K562 (cell line): ENCODE results near the gene CLVS2. TPM values are rescaled to one million over a fixed set of nuclear protein-coding genes. Genes with fewer than 3 reads are reported as not detected.

Source experiments
- ATAC-seq: fragments of 200-7000 bp; cut with Tn5 transposase; 3 replicates; pipeline ENCODE4 v1.9.1; 2020; ENCODE audit warnings: moderate library complexity
- BruUV-seq: library from RNA; stranded (reverse); fragments of 400-500 nt; replicated peaks from 2 replicates; lab custom pipeline; 2021; lab: Mats Ljungman, UMichigan
- CTCF ChIA-PET: fragments of 300-600 bp; formaldehyde crosslinking; extraction: SDS; loops from one replicate; lab custom pipeline; 2021; ENCODE audit warnings: low intra/inter-chr PET ratio; lab: Yijun Ruan, JAX
- POLR2A ChIA-PET: fragments of 300-600, 350-650 bp; sonication (Branson Sonifier 250); formaldehyde crosslinking; extraction: SDS; loops from one replicate; lab custom pipeline; 2021; ENCODE audit warnings: antibody characterized with exemption, inconsistent platforms; lab: Yijun Ruan, JAX
- DNase-seq, 4 experiments: peaks; one replicate each; pipeline versions ENCODE4 v3.0.0 to v3.0.0-alpha.2; 2011 to 2018; ENCODE audit warnings: low spot score in 3 of 4, mixed read lengths in 3 of 4; ENCODE audit errors: extremely low read depth in 1 of 4
- FAIRE-seq: peaks from 2 replicates; lab custom pipeline; 2011; peaks lifted over from hg19 to GRCh38; lab: Jason Lieb, UNC
- H2AFZ ChIP-seq: 2 replicates; pipeline ENCODE4 v1.6.0; 2011; ENCODE audit warnings: low read depth, low read length, control low read depth, inconsistent platforms
- H3K27ac ChIP-seq: fragments of 200-600 bp; 3 replicates; pipeline ENCODE4 v1.8.0; 2011; ENCODE audit warnings: low read depth, mild to moderate bottlenecking, control low read depth, inconsistent platforms, low read length, moderate library complexity, mixed read lengths; ENCODE audit errors: extremely low read depth
- H3K27me3 ChIP-seq, 2 experiments: fragments of 300-600 bp in 1 of 2; 2 replicates in 1 of 2; 3 replicates in 1 of 2; pipeline versions ENCODE4 v1.6.0 to v1.8.0; 2011; ENCODE audit warnings: inconsistent platforms in 2 of 2, low read length in 2 of 2, mild to moderate bottlenecking in 1 of 2, mixed read lengths in 1 of 2, moderate library complexity in 1 of 2; ENCODE audit not compliant: control insufficient read depth in 2 of 2, insufficient read depth in 2 of 2
- H3K36me3 ChIP-seq: fragments of 300-600 bp; 3 replicates; pipeline ENCODE4 v1.8.0; 2011; ENCODE audit warnings: mild to moderate bottlenecking, low read length, inconsistent platforms; ENCODE audit not compliant: control insufficient read depth, insufficient read depth
- H3K4me1 ChIP-seq, 2 experiments: fragments of 200-600 bp in 1 of 2; replicated peaks in 1 of 2; 2 replicates in 1 of 2; 3 replicates in 1 of 2; pipeline versions ENCODE4 v1.5.1 to v1.8.0; 2011; ENCODE audit warnings: inconsistent platforms in 2 of 2, low read length in 2 of 2, mild to moderate bottlenecking in 1 of 2, mixed read lengths in 1 of 2, moderate library complexity in 1 of 2; ENCODE audit not compliant: control insufficient read depth in 2 of 2, insufficient read depth in 2 of 2
- H3K4me2 ChIP-seq: 2 replicates; pipeline ENCODE4 v1.6.1; 2011; ENCODE audit warnings: low read length, control low read depth, inconsistent platforms, mixed read lengths; ENCODE audit not compliant: insufficient read depth
- H3K4me3 ChIP-seq: fragments of 200-600 bp; sonication (generic), shearing (Covaris generic); 2 replicates; pipeline ENCODE4 v1.5.1; 2016; ENCODE audit warnings: control low read depth, inconsistent platforms
- H3K79me2 ChIP-seq: fragments of 200-600 bp; 3 replicates; pipeline ENCODE4 v1.8.0; 2011; ENCODE audit warnings: low read length, inconsistent platforms; ENCODE audit not compliant: control insufficient read depth, insufficient read depth
- H3K9ac ChIP-seq, 2 experiments: 2 replicates each; pipeline versions ENCODE4 v1.6.0 to v1.6.1; 2011; ENCODE audit warnings: low read depth in 2 of 2, low read length in 2 of 2, control low read depth in 1 of 2, inconsistent platforms in 1 of 2, mild to moderate bottlenecking in 1 of 2, mixed read lengths in 1 of 2; ENCODE audit not compliant: insufficient read depth in 1 of 2
- H3K9me1 ChIP-seq: one replicate; pipeline ENCODE4 v1.6.0; 2011; ENCODE audit warnings: inconsistent platforms, mild to moderate bottlenecking, low read length, moderate library complexity; ENCODE audit not compliant: control insufficient read depth, insufficient read depth
- H3K9me3 ChIP-seq: replicated peaks from 2 replicates; pipeline ENCODE4 v1.5.1; 2011; ENCODE audit warnings: low read depth, low read length, inconsistent platforms; ENCODE audit not compliant: control insufficient read depth, insufficient read depth
- H4K20me1 ChIP-seq: replicated peaks from 2 replicates; pipeline ENCODE4 v1.6.1; 2011; ENCODE audit warnings: low read length, inconsistent platforms, mixed read lengths; ENCODE audit not compliant: control insufficient read depth, insufficient read depth
- BRD4 ChIP-seq: fragments of 200-600 bp; sonication (generic); IDR thresholded peaks from 2 replicates; pipeline ENCODE4 v1.6.1; 2017; ENCODE audit warnings: inconsistent platforms
- CHD2 ChIP-seq: IDR thresholded peaks from 2 replicates; pipeline ENCODE4 v1.6.1; 2011; ENCODE audit warnings: low read depth, low read length
- MIER1 ChIP-seq: fragments of 450-650 bp; IDR thresholded peaks from 2 replicates; pipeline ENCODE4 v1.6.1; 2016; ENCODE audit warnings: antibody characterized with exemption, mild to moderate bottlenecking, low read depth
- NFIX ChIP-seq: fragments of 250-450 bp; sonication (Bioruptor Pico); IDR thresholded peaks from 2 replicates; pipeline ENCODE4 v1.4.0; 2020; ENCODE audit warnings: low read depth, mild to moderate bottlenecking, moderate library complexity
- SMARCC2 ChIP-seq: fragments of 450-650 bp; IDR thresholded peaks from 2 replicates; pipeline ENCODE4 v1.6.1; 2017; ENCODE audit warnings: antibody characterized with exemption, moderate library complexity, mild to moderate bottlenecking, low read depth
- SRF ChIP-seq, 2 experiments: fragments of 250-450, 450-650 bp in 1 of 2; sonication (Bioruptor Pico) in 1 of 2; sonication (generic) in 1 of 2; formaldehyde crosslinking; IDR thresholded peaks; 2 replicates each; pipeline versions ENCODE4 v1.5.0 to v1.5.1; 2020 to 2022; ENCODE audit warnings: mild to moderate bottlenecking in 1 of 2, missing genetic modification reagents in 1 of 2
- TAL1 ChIP-seq: fragments of 450-650 bp; IDR thresholded peaks from 2 replicates; pipeline ENCODE4 v1.6.1; 2016; ENCODE audit warnings: mild to moderate bottlenecking
- TCFL5 ChIP-seq: fragments of 250-450 bp; sonication (Bioruptor Pico); conservative IDR thresholded peaks from 2 replicates; pipeline ENCODE4 v1.6.1; 2021; ENCODE audit warnings: mild to moderate bottlenecking, moderate library complexity, matching md5 sums
- TGIF2 ChIP-seq: sonication (generic); formaldehyde crosslinking; IDR thresholded peaks from 2 replicates; pipeline ENCODE4 v1.8.1; 2022; ENCODE audit warnings: mild to moderate bottlenecking, missing genetic modification reagents, moderate library complexity
- WGBS: fragments of 100-300 bp; shearing (Covaris generic); methylation state at CpG from one replicate; pipeline ENCODE4 v1.1.6; 2016; ENCODE audit warnings: low coverage, mixed read lengths; ENCODE audit not compliant: insufficient coverage; ENCODE audit errors: missing lambda C conversion rate; 5-methylcytosine and 5-hydroxymethylcytosine counted together
- in situ Hi-C: fragments of 300-500 bp; cut with MboI; formaldehyde crosslinking; loops from 4 replicates; pipeline ENCODE4 v1.15.0; 2018; ENCODE audit warnings: inconsistent platforms, mixed read lengths
- intact Hi-C: fragments of 100-400 bp; cut with micrococcal nuclease; formaldehyde crosslinking; loops from 2 replicates; pipeline ENCODE4 v1.14.2; 2022
- polyA plus RNA-seq, 8 experiments: library from polyadenylated mRNA; depleted of rRNA in 4 of 8; stranded (reverse) in 5 of 8; unstranded in 3 of 8; fragments of >200 nt; fragmentation: Nextera tagmentation in 2 of 8; fragmentation: Illumina TruSeq in 1 of 8; extraction: Ambion mirVana in 2 of 8; extraction: Trizol in 1 of 8; gene quantifications; 2 replicates each; pipeline versions ENCODE4 v1.2.1 to v1.2.3, GENCODE V29; 2011 to 2014; ENCODE audit warnings: inconsistent platforms in 1 of 8, missing spikeins in 1 of 8
- total RNA-seq, 7 experiments: library from RNA; depleted of rRNA in 6 of 7; stranded (reverse); fragments of >200 nt in 6 of 7; fragmentation: Illumina TruSeq in 2 of 7; extraction: Trizol in 2 of 7; gene quantifications; 2 replicates each; pipeline versions ENCODE4 v1.2.1 to v1.2.3, GENCODE V29; 2011 to 2021; ENCODE audit warnings: low replicate concordance in 1 of 7
- TF ChIP-seq, protein P1 (sequence below): fragments of 200-800 bp; sonication (Bioruptor generic); IDR thresholded peaks from 2 replicates; pipeline ENCODE4 v1.6.1; 2017; ENCODE audit warnings: missing genetic modification characterization, missing compliant biosample characterization
- TF ChIP-seq, protein P2 (sequence below): fragments of 250-450 bp; sonication (Bioruptor Pico); IDR thresholded peaks from 2 replicates; pipeline ENCODE4 v1.5.1; 2021; ENCODE audit warnings: mild to moderate bottlenecking
- TF ChIP-seq, protein P3 (sequence below): fragments of 250-450 bp; sonication (Bioruptor Pico); IDR thresholded peaks from 2 replicates; pipeline ENCODE4 v1.4.0; 2020; ENCODE audit warnings: mild to moderate bottlenecking, moderate library complexity
- TF ChIP-seq, protein P4 (sequence below): sonication (generic); formaldehyde crosslinking; IDR thresholded peaks from 2 replicates; pipeline ENCODE4 v1.8.0; 2022; ENCODE audit warnings: missing genetic modification reagents, mild to moderate bottlenecking, moderate library complexity, borderline replicate concordance

The CLVS2 gene
- total and polyA plus RNA-seq, 9 of the 15 experiments (the other 6 are each of a cell fraction or from before 2014, with no cell fraction given), result 0.01 to 0.36 (median 0.03) TPM; not detected in 3

DNA sequence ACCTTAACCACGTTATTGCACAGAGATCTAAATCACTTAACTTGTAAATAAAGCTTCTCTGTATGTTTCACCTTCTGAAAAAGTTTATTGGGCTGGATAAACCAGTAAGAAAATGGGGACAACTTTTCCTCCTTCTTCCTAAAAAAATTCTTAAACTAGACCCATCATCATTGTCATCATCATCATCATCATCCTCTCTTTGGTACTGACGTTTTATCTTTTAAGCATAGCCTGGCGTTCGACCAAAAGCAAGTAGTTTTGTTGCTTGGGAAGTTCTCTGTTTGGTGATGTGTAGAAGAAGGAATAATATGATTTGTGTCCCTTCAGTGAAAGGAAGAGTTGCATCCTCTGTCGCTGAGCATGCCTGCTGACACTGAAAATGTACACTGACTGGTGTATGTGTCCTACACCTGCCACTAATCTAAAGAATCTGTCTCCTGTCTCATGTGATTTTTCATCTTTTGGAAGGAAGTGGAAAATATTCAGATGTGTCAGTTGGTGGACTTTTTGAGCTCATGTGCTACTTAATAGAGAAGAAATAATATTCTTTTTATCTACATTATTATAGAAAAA lies 2.5 kb downstream of the CLVS2 start:
- CTCF ChIA-PET, result no interaction called here

More for the DNA sequence above, 2.5 kb downstream of the CLVS2 start:
- POLR2A ChIA-PET, result no interaction called here
- Histone ChIP-seq H3K79me2 (no peaks in the 10 kb centered on the region), H3K27ac (no peak overlapping the region), H3K27me3 (no peaks in the 10 kb centered on the region), H3K9me3 (no peaks in the 10 kb centered on the region), H2AFZ (no peak overlapping the region), H3K9ac (no peak overlapping the region), H3K4me2 (no peak overlapping the region), H3K36me3 (no peaks in the 10 kb centered on the region), H3K4me1 (peaks cover 0 to 9% of the 10 kb centered on the region in 2 experiments; a peak in 2 of 5 replicates), H3K4me3 (no peak overlapping the region), H4K20me1 (no peaks in the 10 kb centered on the region), H3K9me1 (no peaks in the 10 kb centered on the region)
- intact Hi-C loops (loop anchor here (10.0 kb wide), 1 partner anchor 134 kb away; no protein-coding TSS in a partner anchor), in situ Hi-C loops (no loop called here)
- 2% methylated on average over 5 of the region's 5 CpGs for WGBS
- TF ChIP-seq, protein P1, sequence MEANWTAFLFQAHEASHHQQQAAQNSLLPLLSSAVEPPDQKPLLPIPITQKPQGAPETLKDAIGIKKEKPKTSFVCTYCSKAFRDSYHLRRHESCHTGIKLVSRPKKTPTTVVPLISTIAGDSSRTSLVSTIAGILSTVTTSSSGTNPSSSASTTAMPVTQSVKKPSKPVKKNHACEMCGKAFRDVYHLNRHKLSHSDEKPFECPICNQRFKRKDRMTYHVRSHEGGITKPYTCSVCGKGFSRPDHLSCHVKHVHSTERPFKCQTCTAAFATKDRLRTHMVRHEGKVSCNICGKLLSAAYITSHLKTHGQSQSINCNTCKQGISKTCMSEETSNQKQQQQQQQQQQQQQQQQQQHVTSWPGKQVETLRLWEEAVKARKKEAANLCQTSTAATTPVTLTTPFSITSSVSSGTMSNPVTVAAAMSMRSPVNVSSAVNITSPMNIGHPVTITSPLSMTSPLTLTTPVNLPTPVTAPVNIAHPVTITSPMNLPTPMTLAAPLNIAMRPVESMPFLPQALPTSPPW, result no peak
- no peak for TF ChIP-seq SMARCC2
- TF ChIP-seq CHD2, result no peak
- TF ChIP-seq, protein P2, sequence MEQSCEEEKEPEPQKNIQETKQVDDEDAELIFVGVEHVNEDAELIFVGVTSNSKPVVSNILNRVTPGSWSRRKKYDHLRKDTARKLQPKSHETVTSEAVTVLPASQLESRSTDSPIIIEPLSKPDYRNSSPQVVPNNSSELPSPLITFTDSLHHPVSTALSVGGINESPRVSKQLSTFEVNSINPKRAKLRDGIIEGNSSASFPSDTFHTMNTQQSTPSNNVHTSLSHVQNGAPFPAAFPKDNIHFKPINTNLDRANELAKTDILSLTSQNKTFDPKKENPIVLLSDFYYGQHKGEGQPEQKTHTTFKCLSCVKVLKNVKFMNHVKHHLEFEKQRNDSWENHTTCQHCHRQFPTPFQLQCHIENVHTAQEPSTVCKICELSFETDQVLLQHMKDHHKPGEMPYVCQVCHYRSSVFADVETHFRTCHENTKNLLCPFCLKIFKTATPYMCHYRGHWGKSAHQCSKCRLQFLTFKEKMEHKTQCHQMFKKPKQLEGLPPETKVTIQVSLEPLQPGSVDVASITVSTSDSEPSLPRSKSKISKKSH (CRISPR knock-in tag), result no peak
- no peak for TF ChIP-seq TGIF2 (CRISPR knock-in tag)
- no peak for TF ChIP-seq MIER1
- TF ChIP-seq, protein P3, sequence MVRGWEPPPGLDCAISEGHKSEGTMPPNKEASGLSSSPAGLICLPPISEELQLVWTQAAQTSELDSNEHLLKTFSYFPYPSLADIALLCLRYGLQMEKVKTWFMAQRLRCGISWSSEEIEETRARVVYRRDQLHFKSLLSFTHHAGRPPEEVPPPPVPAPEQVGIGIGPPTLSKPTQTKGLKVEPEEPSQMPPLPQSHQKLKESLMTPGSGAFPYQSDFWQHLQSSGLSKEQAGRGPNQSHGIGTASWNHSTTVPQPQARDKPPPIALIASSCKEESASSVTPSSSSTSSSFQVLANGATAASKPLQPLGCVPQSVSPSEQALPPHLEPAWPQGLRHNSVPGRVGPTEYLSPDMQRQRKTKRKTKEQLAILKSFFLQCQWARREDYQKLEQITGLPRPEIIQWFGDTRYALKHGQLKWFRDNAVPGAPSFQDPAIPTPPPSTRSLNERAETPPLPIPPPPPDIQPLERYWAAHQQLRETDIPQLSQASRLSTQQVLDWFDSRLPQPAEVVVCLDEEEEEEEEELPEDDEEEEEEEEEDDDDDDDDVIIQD (CRISPR knock-in tag), result no peak
- TF ChIP-seq SRF (CRISPR knock-in tag; IDR thresholded peaks at IDR 0.05), result no peak
- no peak for TF ChIP-seq BRD4
- no peak for TF ChIP-seq TAL1
- TF ChIP-seq NFIX, result no peak
- TF ChIP-seq TCFL5 (CRISPR knock-in tag), result no peak
- TF ChIP-seq, protein P4, sequence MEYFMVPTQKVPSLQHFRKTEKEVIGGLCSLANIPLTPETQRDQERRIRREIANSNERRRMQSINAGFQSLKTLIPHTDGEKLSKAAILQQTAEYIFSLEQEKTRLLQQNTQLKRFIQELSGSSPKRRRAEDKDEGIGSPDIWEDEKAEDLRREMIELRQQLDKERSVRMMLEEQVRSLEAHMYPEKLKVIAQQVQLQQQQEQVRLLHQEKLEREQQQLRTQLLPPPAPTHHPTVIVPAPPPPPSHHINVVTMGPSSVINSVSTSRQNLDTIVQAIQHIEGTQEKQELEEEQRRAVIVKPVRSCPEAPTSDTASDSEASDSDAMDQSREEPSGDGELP (CRISPR knock-in tag), result no peak
- ATAC-seq, result no peak
- no peak for FAIRE-seq
- DNase-seq, result no peak
- BruUV-seq, result no TSS peak
